BE2C (cell line): ENCODE results near the gene ADPRHL1.

ENCODE experiments used
- DNase-seq: peaks from one replicate; pipeline ENCODE4 v3.0.0-alpha.2; 2020
- H3K27me3 ChIP-seq: fragments of 250-450 bp; sonication (Bioruptor Pico); 2 replicates; pipeline ENCODE4 v1.5.1; 2020; ENCODE audit warnings: mild to moderate bottlenecking
- H3K36me3 ChIP-seq: fragments of 250-450 bp; sonication (Bioruptor Pico); 2 replicates; pipeline ENCODE4 v1.5.1; 2020; ENCODE audit warnings: mild to moderate bottlenecking
- H3K4me1 ChIP-seq: fragments of 250-450 bp; sonication (Bioruptor Pico); 2 replicates; pipeline ENCODE4 v1.5.1; 2020
- H3K4me3 ChIP-seq: 2 replicates; pipeline ENCODE4 v1.5.1; 2011; ENCODE audit warnings: low read depth, low read length
- H3K9me3 ChIP-seq: fragments of 250-450 bp; sonication (Bioruptor Pico); 2 replicates; pipeline ENCODE4 v1.5.1; 2020
- TF ChIP-seq, protein P1 (sequence below): IDR thresholded peaks from 2 replicates; pipeline ENCODE4 v1.5.1; 2012; ENCODE audit warnings: mild to moderate bottlenecking, low read depth, low read length

Gene ADPRHL1

DNA sequence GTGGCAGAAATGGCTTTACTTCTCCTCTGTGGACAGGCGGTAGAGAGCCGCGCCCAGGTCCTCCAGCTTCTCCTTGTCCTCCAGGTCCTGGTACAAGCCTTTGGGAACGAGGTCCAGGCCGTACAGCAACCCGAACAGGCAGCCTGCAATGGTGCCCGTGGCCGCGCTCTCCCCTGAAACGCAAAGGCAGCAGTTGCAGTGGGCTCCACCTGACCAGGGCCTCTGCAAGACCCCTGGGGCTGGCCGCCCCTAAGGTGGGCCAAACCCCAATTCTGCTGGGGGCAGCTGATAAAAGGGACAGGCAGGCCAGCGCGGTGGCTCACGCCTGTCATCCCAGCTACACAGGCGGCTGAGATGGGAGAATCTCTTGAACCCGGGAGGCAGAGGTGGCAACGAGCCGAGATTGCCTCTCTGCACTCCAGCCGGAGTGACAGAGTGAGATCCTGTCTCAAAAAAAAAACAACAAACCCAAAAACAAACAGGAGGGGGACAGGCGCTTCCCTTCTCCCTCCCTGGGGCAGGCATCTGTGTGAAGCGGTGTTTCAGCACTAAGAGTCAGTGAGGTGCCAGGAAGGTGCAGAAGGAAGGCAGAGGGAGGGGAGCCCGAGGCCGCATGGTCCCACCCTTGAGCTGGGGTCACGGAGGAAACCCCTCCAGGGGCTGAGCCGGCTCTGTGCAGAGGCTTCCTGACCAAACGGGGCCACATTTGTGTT lies 30.3 kb downstream of the ADPRHL1 start:
- H3K4me3 ChIP-seq, result no peak overlapping the region
- no peaks in the 10 kb centered on the region for H3K9me3 ChIP-seq
- H3K36me3 ChIP-seq, result no peaks in the 10 kb centered on the region

DNA sequence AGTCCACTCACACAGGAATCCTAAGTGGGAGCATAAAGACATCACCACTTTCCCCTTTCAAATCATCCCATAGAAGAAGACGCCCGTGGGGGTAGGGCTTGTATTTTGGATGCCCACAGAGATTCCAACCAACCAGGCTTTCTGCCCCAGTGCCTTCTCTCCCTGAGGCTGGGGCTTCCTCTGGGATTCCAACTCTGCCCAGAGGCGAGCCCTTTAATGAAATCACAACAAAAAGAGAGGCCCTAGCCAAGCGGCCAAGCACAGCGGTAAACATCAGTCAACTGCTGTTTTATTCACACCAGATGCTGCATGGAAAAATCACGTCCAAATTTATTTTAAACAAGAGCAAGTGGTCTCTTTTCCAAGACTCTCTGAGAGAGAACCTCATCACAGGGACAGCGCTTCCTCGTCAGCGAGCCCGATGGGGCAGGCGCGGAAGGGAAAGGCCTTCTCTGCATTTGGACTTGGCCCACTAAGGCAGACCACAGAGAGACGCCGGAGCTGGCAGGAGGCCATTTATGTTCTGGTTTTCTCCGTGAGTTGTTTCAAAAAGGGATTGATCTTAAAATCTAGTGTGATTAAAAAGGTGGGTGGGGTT lies 31.5 kb downstream of the ADPRHL1 start:
- TF ChIP-seq, protein P1, sequence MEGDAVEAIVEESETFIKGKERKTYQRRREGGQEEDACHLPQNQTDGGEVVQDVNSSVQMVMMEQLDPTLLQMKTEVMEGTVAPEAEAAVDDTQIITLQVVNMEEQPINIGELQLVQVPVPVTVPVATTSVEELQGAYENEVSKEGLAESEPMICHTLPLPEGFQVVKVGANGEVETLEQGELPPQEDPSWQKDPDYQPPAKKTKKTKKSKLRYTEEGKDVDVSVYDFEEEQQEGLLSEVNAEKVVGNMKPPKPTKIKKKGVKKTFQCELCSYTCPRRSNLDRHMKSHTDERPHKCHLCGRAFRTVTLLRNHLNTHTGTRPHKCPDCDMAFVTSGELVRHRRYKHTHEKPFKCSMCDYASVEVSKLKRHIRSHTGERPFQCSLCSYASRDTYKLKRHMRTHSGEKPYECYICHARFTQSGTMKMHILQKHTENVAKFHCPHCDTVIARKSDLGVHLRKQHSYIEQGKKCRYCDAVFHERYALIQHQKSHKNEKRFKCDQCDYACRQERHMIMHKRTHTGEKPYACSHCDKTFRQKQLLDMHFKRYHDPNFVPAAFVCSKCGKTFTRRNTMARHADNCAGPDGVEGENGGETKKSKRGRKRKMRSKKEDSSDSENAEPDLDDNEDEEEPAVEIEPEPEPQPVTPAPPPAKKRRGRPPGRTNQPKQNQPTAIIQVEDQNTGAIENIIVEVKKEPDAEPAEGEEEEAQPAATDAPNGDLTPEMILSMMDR, result no peak
- Histone ChIP-seq H3K9me3 (no peaks in the 10 kb centered on the region), H3K4me3 (peak overlapping the region; percentile 26), H3K4me1 (no peaks in the 10 kb centered on the region), H3K27me3 (peaks cover 6% of the 10 kb centered on the region), H3K36me3 (no peaks in the 10 kb centered on the region)
- DNase-seq, result no peak

More for the DNA sequence above, 30.3 kb downstream of the ADPRHL1 start:
- Histone ChIP-seq H3K4me1 (no peaks in the 10 kb centered on the region), H3K27me3 (no peaks in the 10 kb centered on the region)
- TF ChIP-seq, protein P1, result no peak
- DNase-seq, result no peak

DNA sequence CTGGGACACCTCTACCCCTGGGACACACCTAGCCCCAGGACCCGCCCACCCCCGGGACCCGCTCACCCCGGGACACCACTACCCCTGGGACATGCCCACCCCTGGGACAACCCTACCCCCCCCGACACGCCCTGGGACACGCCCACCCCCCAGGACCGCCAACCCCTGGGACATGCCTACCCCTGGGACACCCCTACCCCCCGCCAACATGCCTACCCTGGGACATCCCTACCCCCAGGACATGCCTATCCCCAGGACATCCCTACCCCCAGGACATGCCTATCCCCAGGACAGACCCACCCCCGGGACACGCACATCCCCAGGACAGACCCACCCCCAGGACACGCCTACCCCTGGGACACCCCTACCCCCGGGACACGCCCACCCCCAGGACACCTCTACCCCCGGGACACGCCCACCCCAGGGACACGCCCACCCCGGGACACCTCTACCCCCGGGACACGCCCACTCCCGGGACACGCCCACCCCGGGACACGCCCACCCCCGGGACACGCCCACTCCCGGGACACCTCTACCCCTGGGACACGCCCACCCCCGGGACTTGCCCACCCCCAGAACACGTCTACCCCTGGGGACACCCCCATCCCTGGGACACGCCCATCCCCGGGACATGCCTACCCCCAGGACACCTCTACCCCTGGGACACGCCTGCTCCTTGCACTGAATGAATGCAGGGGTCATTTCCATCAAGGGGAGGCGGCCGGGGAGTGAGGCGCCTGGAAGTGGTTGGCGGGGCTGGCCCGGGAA lies 32.3 kb downstream of the ADPRHL1 start:
- H3K4me3 ChIP-seq, result no peak overlapping the region
- peaks cover 6% of the 10 kb centered on the region for H3K27me3 ChIP-seq
- DNase-seq, result no peak
- no peaks in the 10 kb centered on the region for H3K4me1 ChIP-seq
- no peaks in the 10 kb centered on the region for H3K9me3 ChIP-seq
- TF ChIP-seq, protein P1, result no peak
- H3K36me3 ChIP-seq, result no peaks in the 10 kb centered on the region

DNA sequence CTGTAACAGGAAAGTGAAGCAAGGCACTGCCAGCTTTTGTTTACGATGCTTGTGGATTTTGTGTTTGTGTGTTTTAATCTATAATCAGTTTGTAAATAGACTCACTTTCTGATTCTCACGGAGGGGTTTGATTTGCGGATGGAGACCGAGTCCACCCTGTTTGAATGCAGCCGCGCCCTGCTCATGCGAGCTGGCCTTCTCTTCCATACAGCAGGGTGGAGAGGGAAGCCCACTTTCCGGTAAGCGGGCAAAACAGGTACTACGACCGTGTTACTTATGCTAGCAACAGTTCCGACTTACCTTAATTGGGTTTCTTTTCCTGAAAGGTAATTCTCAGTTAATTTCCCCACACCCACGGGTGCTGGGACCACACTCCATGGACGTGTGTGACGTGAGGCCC lies 33.1 kb downstream of the ADPRHL1 start:
- no peaks in the 10 kb centered on the region for H3K36me3 ChIP-seq
- H3K9me3 ChIP-seq, result no peaks in the 10 kb centered on the region
- TF ChIP-seq, protein P1, result no peak
- H3K4me1 ChIP-seq, result no peaks in the 10 kb centered on the region
- H3K27me3 ChIP-seq, result peaks cover 6% of the 10 kb centered on the region
- no peak for DNase-seq
- H3K4me3 ChIP-seq, result no peak overlapping the region

DNA sequence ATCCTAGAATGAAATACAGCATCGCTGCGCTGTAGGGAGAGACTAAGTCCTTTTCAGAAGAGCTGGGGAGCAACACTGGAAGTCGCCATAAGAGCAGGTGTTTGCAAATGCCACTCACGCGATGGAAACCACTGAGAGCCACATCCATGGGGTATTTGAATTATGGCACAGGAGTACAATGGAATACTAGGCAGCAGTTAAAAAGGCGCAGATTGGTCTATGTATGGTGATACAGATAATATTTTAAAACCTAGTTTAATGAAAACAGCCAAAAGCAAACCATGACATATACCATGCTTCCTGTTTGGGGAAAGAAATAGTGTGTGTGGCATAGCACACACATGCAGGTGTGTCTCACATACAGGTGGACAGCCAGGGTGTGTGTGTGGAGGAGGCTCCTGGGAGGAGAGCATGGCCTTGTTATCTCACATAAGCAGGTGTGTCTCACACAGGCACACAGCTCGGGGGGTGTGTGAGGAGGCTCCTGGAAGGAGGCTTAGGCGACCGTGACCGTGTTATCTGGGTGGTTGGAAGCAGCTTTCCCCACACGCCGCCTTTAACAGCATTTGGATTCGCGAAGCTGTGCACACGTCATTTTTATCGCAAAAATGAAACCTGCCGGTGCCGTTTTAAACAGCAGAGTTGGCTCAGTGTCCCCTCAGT lies 33.6 kb downstream of the ADPRHL1 start:
- H3K27me3 ChIP-seq, result peaks cover 6% of the 10 kb centered on the region
- DNase-seq, result no peak
- no peaks in the 10 kb centered on the region for H3K36me3 ChIP-seq
- H3K9me3 ChIP-seq, result no peaks in the 10 kb centered on the region
- H3K4me3 ChIP-seq, result no peak overlapping the region
- TF ChIP-seq, protein P1, result no peak
- H3K4me1 ChIP-seq, result no peaks in the 10 kb centered on the region
